Measurements from ENCODE around the gene MDM2. TPM values are rescaled to one million over a fixed set of nuclear protein-coding genes. Genes with fewer than 3 reads are reported as not detected.

The MDM2 gene
- total and polyA plus RNA-seq, 2 of the 13 experiments (the other 11 are each of a cell fraction or from before 2014, with no cell fraction given) = 29.3 to 314 TPM

GRCh38 chr12:68804657-68805591 lies 3.1 kb upstream of the MDM2 start (continued):
- TF ChIP-seq, protein P1, sequence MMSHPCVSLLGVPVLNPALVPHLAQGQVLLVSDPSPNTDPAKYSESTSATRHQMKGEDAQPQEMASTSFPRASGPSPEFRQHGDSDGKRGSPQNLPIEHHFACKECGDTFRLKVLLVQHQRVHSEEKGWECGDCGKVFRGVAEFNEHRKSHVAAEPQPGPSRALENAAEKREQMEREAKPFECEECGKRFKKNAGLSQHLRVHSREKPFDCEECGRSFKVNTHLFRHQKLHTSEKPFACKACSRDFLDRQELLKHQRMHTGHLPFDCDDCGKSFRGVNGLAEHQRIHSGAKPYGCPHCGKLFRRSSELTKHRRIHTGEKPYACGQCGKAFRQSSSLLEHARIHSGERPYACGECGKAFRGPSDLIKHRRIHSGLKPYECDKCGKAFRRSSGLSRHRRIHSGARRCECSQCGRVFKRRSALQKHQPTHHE (CRISPR knock-in tag; IDR thresholded peaks at IDR 0.05; ENCODE audit: borderline replicate concordance) = no peak; the same call in 1 of the 2 replicates
- no peak for TF ChIP-seq MNT (IDR thresholded peaks at IDR 0.05)
- no peak for TF ChIP-seq HNF4G (IDR thresholded peaks at IDR 0.05; ENCODE audit: borderline replicate concordance, low read depth, low read length)
- TF ChIP-seq HNF4G (CRISPR knock-in tag; IDR thresholded peaks at IDR 0.05; ENCODE audit: borderline replicate concordance, low read depth) = peak; percentile 68
- no peak for TF ChIP-seq EED (CRISPR knock-in tag; IDR thresholded peaks at IDR 0.05)
- TF ChIP-seq ZKSCAN5 (CRISPR knock-in tag; IDR thresholded peaks at IDR 0.05) = no peak
- TF ChIP-seq STAG1 (CRISPR knock-in tag; IDR thresholded peaks at IDR 0.05) = peak; percentile 27
- no peak for TF ChIP-seq CCAR2 (optimal IDR thresholded peaks at IDR 0.05; ENCODE audit: low read depth, low read length)
- TF ChIP-seq SRSF4 (IDR thresholded peaks at IDR 0.05; ENCODE audit: low read depth, low read length, poor library complexity, severe bottlenecking) = no peak
- no peak for TF ChIP-seq ZNF850 (CRISPR knock-in tag; conservative IDR thresholded peaks at IDR 0.05)
- TF ChIP-seq, protein P2, sequence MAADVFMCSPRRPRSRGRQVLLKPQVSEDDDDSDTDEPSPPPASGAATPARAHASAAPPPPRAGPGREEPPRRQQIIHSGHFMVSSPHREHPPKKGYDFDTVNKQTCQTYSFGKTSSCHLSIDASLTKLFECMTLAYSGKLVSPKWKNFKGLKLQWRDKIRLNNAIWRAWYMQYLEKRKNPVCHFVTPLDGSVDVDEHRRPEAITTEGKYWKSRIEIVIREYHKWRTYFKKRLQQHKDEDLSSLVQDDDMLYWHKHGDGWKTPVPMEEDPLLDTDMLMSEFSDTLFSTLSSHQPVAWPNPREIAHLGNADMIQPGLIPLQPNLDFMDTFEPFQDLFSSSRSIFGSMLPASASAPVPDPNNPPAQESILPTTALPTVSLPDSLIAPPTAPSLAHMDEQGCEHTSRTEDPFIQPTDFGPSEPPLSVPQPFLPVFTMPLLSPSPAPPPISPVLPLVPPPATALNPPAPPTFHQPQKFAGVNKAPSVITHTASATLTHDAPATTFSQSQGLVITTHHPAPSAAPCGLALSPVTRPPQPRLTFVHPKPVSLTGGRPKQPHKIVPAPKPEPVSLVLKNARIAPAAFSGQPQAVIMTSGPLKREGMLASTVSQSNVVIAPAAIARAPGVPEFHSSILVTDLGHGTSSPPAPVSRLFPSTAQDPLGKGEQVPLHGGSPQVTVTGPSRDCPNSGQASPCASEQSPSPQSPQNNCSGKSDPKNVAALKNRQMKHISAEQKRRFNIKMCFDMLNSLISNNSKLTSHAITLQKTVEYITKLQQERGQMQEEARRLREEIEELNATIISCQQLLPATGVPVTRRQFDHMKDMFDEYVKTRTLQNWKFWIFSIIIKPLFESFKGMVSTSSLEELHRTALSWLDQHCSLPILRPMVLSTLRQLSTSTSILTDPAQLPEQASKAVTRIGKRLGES (CRISPR knock-in tag; IDR thresholded peaks at IDR 0.05; ENCODE audit: borderline replicate concordance) = no peak
- TF ChIP-seq NR2C2 (CRISPR knock-in tag; IDR thresholded peaks at IDR 0.05; ENCODE audit: borderline replicate concordance) = peak; percentile 90
- no peak; the same call in 1 of the 2 replicates for TF ChIP-seq FOXK1 (CRISPR knock-in tag; IDR thresholded peaks at IDR 0.05; ENCODE audit: borderline replicate concordance, low read depth)
- peak in 1 of 2 experiments; percentile 30; a peak in 1 of 4 replicates for TF ChIP-seq EP300 (IDR thresholded peaks at IDR 0.05; ENCODE audit: low read depth in 2 of 2, low read length in 2 of 2)
- TF ChIP-seq EP300 (CRISPR knock-in tag; IDR thresholded peaks at IDR 0.05; ENCODE audit: borderline replicate concordance) = peak; percentile 36; the same call in 1 of the 2 replicates
- no peak for TF ChIP-seq ZSCAN20 (CRISPR knock-in tag; IDR thresholded peaks at IDR 0.05; ENCODE audit: borderline replicate concordance)
- TF ChIP-seq THAP8 (CRISPR knock-in tag; IDR thresholded peaks at IDR 0.05; ENCODE audit: borderline replicate concordance) = no peak
- TF ChIP-seq, protein P3, sequence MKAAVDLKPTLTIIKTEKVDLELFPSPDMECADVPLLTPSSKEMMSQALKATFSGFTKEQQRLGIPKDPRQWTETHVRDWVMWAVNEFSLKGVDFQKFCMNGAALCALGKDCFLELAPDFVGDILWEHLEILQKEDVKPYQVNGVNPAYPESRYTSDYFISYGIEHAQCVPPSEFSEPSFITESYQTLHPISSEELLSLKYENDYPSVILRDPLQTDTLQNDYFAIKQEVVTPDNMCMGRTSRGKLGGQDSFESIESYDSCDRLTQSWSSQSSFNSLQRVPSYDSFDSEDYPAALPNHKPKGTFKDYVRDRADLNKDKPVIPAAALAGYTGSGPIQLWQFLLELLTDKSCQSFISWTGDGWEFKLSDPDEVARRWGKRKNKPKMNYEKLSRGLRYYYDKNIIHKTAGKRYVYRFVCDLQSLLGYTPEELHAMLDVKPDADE (CRISPR knock-in tag; IDR thresholded peaks at IDR 0.05) = no peak
- TF ChIP-seq, protein P4, sequence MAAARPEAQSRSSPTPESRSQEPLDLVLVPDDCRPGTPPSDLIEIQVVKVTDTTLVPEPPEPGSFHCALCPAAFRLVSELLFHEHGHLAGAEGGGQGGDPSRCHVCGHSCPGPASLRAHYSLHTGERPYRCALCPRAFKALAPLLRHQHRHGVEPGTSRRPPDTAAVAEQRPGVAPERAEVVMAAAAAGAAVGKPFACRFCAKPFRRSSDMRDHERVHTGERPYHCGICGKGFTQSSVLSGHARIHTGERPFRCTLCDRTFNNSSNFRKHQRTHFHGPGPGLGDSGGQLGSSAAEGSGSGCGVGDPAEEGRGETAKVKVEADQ (CRISPR knock-in tag; IDR thresholded peaks at IDR 0.05; ENCODE audit: borderline replicate concordance) = no peak

All from HepG2 (cell line).